NCI-H128 (cell line): ENCODE results near the gene DECR2.
"Not testable (repeated sequence)": the region's sequence is repeated elsewhere in the genome, so short reads cannot be mapped to it uniquely, and the experiment has no call there.

Experiments used
- DNase-seq: peaks from one replicate; lab custom pipeline; 2025; ENCODE audit not compliant: unreplicated experiment; lab: John Stamatoyannopoulos, UW

DECR2 gene, protein sequence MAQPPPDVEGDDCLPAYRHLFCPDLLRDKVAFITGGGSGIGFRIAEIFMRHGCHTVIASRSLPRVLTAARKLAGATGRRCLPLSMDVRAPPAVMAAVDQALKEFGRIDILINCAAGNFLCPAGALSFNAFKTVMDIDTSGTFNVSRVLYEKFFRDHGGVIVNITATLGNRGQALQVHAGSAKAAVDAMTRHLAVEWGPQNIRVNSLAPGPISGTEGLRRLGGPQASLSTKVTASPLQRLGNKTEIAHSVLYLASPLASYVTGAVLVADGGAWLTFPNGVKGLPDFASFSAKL

DNA sequence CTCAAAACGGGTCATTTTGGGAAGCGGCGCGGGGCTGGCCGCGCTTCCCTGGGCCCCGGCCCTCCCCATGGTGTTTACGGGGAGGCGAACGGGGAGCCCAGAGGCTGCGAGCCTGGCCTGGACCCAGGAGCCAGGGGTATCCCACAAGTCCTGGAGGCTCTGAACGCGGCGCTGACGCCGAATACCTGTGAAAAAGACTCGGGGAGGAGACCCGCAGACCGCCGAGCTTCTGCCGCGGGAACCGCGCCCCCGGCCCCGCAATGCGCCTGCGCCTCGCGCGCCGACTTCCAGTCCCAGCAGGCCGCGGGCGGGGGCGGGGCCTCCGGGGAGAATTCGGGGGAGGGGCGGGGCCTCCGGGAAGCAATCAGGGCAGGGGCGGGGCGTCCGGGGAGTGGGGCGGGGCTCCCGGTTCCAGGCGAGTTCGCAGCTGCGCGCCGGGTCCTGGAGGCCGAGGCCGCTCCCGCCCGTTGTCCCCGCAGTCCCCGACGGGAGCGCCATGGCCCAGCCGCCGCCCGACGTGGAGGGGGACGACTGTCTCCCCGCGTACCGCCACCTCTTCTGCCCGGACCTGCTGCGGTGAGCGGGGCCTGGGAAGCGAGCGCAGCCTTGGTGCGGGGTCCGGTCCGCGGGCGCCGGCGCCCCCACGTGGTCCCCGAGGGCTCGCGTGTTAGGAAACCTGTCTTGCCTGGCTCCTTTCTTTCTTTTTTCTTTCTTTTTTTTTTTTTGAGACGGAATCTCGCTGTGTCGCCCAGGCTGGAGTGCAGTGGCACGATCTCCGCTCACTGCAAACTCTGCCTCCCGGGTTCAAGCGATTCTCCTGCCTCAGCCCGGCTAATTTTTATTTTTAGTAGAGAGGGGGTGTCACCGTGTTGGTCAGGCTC lies at the start of gene DECR2:
Gene DECR2, plus strand, starts transcription at position 418 of the 881 bp plus-strand sequence. Its CDS starts 79 bp downstream, at position 497.
- DNase-seq: peak; percentile 23

DNA sequence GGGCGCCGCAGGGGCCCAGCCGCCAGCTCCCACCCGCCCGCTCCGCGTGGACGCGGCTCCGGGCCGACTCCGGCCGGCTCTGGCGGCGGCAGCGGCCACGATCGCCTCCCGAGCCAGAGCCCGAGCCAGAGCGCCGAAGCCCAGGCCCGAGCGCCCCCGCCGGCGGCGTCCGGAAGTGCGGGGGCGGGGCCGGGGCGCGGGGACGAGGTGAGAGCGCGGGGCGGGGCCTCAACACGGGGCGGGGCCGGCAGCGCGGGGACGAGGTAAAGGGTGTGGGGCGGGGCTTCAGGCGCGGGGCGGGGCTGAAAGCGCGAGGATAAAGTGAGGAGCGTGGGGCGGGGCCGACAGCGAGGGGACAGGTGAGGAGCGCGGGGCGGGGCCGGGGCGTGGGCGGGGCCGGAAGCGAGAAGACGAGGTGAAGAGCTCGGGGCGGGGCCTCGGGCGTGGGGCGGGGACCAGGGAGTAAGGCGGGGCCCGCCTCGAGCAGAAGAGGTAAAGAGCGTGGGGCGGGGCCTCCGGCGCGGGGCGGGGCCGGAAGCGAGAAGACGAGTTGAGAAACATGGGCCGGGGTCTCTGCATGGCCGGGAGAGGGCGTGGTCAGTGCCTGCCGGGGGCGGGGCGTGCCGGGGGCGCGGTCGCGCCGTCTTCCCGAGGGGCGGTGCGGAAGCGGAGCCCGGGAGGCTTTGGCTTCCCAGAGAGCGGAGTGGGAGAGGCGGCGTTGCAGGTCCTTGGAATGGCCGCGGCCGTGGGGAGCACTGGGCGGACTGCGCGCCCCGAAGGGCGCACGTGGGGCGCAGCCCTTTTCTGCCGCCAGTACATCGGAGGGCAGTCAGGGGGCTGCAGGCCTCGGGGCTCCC lies 48.9 kb upstream of the DECR2 start, which contains the start of gene AXIN1:
Gene AXIN1, minus strand, starts transcription at position 177 of the 857 bp plus-strand sequence. CDS start 5,698 bp downstream, outside the sequence.
- DNase-seq: peak; percentile 77

DNA sequence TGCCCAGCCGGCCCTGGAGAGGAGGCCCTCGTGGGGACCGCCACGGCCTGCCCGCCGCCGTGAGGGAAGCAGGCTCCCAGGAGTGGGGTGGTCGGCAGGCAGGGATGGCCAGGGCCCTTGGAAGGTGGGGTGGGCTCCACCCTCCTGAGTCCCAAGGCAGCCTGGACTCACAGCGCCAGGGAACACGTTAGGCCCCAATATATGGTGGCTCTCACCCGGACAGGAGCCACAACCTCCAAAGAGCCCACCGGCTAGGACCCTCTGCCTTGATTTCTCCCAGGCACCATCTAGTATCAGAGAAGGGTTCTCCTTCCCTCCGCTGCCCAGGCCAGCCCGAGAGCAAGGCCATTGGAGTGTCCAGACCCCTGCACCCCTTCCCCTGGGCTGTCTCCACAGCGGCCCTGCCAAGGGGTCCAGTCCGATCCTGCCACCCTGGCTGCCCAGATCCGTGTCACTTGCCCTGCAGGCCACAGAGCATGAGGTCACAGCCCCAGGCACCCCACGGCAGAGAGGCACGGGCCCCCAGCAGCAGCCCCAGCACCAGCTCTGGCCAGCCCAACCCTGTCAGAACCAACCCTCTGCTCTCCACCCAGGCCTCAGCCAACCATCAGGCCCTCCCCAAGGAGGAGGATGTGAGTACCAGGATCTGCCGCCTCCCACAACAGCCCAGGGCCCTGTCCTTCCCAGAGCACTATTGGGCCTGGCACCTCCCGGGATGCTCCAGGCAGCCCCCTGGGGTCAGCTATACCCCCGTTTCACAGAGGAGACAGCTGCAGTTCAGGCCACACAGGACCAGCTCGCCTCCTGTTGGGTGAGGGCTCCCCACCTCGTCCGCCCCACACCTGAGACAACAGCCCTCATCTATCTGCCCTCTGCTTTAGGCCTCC lies 48.0 kb upstream of the DECR2 start:
- no peak for DNase-seq

DNA sequence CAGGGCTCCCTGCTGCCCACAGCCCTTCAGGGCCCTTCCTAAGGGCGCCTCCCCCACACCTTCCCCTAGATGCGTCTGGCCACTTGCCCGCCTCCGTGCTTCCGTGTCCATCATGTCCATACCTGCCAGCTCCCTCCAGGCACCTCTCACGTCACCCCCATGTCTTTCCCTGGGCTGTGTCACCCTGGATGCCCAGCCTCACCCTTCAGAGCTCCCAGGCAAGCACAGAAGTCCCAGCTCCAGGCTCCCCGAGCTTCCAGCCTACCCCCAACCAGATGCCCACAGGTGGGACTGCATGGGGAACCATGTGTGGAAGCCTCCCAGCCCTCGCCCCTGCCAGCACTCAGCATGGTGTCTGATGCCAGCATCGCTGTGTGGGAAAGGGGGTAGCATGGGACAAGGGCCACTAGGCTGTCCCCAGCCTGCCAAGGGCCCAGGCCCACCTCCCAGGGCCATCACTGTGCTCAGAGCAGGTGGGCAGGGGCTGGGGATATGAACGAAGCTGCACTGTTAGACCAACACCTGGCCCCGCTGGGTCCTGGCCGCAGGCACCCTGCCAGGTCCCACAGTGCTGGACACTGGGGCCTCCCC lies 47.3 kb upstream of the DECR2 start:
- DNase-seq: no peak

DNA sequence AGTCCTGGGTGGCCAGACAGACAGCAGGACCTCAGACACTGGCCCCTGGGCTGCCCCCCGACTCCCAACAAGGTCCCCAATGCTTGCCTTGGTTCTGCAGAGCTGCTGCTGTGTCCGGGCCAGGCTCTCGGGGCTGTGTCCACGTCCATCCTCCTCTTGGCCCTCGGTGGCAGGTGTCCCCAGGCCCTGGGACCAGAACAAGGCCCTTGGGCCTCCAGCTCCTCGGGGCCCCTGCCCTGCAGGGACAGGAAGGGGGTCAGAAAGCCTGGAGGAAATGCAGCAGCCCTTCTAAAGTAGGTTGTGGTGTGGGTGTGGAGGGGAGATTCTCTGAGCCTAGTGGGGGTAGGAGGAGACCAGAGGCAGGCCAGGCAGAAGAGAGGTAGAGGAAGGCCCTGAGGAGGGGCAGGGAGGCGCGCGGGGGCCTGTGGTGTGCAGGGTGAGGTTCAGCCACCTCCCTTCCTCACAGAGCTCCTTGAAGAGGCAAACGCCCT lies 46.7 kb upstream of the DECR2 start:
- no peak for DNase-seq

DNA sequence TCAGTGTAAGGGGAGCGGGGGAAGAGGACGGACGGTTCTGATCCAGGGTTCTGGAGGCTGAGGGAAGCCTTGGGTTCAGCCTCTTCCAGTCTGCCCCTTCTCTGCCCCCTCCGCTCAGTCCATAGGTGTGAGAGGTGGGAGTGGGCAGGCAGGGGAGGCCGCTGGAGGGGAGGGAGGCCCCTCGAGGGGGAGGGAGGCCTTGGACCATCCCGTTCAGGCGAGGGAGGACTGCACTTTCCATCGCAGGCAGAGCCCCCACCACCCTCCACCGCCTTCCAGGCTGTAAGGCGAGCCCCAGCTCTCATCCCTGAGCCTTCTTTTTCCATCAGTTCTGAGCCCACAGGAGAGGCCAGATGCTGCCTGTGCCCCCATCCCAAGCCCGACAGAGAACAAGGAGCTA lies 44.9 kb upstream of the DECR2 start:
- DNase-seq: no peak

DNA sequence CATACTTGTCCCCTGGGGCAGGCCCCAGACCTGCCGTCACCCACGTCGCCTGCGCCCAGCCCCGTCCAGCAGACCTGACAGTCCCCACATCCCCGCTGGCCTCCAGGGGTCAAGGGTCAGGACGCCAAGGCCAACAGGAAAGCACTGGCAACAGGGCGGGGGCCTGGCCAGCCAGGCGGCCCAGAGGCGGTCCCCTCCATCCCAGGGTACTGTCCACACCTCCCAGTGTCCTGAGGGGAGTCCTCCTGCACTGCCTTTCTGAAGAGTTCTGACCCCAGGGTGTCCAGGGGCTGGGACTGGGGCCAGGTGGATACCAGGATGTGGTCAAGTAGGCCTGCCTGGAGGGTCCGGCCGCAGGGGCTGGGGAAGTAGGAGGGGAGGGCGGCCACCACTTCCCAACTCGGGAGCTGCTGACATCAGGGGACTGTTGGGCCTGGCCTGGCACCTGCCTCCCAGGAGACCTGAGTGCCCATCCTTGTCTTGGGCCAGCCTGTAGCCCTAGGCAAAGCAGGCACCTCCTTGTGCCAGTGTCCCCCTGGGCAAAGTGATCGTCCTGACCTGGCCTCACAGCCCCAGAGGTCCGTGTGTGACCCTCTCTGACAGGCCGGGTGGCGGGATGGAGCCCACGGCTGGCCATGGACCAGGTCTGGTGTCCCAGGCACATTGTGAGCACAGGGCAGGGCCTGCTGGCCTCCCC lies 42.5 kb upstream of the DECR2 start:
- DNase-seq: no peak

DNA sequence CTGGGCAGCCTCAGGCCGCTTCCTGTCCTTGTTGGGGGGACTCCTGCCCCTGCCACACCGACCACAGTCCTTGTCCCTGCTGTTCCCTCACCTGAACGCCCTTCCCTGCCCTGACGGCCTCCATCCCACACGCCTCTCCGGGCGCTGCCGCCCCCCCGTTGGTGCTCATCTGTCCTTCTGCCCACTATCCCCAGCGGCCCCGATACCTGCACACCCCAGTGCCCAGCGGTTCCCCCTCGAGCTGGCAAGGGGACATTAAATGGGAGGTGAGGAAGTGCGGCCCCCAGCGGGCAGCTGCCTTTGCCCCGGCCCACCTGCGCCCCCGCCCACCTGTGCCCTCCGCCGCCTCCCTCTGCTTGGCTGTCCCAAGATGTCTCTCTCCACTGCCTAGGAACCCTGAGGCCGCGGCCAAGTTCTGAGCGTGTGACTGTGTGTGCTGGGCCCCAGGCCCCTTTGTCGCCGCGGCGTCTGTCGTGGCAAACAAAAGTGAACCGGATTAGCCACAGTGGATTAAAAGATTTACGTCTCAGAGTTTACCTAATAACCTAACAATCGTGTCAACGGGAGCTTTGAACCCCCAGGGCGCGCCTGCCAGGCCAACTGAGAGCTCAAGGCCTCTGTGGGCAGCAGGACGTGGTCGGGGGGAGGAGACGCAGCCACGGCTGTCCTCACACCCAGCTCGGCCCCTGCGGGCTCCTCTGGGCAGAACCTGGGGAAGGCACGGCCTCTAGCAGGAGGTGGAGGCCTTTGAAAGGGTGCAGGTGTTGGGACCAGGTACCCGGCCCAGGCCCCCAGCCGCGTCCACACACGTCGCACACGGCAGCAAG lies 41.6 kb upstream of the DECR2 start:
- DNase-seq: no peak

DNA sequence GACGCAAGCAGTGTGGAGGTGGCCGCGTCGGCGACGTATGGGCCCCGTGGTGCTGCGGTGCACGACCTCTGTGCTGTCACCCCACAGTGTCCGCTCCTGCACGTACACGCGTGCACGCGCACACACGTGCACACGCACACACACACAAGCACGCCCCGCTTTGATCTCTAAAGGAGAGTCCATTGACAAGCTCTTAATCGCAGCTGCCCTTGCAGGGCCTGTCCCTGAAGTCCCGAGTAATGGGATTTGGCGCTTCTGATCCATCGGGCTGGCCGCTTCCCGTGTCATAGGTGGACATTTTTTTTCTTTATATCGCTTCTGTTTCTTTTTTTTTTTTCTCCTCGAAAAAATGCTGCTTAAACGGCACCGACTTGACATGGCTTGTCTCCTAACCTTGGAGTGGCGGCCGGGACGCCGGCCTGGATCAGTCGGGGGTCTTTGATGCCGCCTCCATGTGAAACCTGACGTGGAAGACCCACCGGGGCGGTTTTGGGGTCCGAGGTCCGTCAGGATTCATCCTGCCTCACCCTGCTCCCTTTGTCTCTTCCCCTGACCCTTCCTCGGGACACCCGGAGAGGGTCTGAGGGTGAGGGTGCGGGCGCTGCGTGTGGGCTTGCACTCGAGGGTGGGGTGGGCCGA lies 40.9 kb upstream of the DECR2 start:
- DNase-seq: no peak

DNA sequence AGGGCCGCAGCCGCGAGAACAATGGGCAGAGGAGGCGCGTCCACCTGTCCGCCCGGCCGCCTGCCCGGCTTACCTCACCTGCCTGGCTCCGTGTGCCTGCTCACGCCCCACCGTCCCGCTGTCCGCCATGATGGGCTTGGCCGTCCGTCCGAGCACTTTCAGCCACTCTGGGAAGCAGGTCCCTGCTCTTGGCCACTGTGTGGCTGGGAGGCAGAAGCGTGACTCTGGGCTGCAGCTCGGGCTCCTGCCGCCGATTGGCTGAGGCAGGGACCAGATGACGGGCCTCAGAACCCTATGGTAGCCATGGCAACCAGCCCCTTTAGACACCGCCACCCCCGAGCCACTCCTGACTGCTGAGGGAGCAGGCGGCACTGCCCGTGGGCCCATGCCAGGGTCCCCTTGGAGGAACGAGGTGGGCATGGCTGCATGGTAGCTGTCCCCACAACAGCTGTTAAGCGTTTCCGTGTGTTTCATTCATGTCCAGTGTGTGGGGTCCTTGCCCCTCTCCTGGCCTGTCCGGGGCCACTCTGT lies 40.3 kb upstream of the DECR2 start:
- DNase-seq: no peak

DNA sequence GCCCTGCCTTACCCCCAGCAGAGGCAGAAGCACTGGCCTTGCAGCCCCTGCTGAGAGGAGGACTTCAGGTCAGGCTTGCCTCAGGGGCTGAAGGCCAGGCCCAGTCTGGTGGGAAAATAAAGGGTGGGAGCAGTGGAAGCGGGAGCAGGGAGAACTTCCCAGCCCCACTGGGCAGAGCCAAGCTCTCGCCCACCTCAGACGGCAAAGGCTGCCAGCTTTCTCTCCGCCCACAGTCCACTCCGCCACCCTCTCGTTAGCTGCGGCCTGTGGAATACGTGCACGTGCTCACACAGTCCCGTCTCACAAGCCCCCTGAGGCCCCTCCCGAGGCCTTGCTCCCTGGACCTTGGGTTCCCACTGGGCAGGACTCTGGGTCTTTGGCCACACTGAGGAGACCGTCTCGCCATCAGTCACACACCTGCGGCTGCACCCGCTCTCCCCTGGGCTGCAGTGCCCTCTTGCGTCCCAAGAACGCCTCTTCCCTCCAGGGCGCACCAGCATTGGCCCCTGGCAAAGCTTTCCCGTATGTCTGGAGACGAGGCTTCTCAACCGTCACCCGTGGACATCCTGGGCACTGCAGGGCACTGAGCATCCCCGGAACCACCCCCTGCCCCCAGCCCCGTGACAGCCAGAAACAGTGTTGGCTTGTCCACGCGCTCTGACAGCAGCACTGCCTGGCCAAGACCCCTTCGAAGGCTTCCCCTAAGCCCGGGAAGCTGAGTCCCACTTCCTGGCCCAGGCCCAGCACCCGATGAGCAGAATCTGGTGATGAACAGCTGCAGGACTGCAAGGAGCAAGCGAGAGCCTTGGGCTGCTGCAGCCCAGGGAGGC lies 39.6 kb upstream of the DECR2 start:
- peak; percentile 41 for DNase-seq

DNA sequence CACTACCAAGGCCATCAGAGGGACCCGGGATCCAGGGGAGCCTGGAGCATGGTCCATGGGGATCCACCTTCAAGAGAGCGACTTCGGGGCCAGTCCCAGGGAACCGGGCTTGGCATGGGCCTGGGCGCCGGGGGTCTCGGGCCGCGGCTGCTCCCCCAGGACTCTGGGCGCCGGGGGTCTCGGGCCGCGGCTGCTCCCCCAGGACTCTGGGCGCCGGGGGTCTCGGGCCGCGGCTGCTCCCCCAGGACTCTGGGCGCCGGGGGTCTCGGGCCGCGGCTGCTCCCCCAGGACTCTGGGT lies 39.0 kb upstream of the DECR2 start:
- not testable (repeated sequence) for DNase-seq

DNA sequence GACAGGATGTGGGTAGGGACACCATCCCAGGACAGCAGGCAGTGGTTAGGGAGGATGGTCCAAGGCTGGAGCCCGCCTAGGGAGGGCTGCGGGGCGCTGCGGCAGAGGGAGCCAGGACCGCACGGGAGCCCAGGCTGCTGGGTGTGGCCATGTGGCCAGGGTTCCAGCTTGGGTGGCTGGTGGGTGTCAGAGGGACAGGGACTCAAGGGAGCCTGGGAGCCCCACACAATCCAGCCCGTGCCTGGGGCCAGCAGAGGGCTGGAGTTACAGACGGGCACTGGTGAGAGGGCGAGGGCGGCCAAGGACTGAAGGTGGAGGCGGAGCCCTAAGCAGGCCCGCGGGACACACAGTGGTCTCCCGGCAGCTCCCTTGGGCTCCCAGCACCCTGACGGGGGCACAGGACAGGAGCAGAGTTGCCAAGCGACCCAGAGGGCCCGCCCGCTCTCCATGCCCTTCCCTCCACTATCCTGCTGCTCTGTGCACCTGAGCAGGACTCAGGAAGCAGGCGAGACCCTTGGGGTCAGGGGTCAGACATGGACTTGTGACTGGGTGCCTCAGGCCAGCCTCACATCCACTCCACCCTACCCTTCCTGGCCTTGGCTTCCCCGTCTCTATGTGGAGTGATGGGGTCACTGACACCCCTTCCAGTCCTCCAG lies 38.4 kb upstream of the DECR2 start:
- no peak for DNase-seq

DNA sequence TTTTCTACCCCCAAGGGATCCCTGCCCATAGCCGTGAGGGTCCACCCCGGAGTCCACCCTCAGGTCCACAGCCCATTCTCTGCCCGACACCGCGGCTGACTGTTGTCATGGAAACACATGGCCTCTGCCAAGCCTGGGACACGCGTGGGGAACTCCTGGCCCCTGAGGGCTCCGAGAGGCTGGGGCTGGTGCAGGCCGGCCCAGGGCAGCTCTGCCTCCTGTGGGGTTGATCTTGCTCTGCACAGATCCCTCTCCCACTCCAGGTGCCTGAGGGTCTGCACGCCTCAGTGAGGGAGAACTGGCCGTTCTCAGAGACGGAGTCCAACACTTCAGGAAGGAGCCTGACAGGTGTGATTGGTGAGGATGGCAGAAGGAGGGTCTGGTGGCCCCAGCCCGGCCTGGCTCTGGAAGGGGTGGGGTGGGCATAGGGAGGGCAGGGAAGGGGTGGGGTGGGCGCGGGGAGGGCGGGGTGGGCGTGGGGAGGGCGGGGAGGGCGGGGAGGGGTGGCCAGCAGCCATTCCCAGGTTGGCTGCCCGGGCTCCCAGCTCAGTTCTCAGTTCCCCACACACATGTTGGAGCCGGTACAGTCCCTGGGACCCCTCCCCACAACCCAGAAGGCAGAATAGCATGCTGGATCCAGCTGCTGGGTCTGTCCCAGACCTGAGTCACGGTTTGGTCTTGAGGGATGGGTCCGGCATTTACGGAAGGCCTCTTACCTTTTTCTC lies 37.8 kb upstream of the DECR2 start:
- DNase-seq: no peak

DNA sequence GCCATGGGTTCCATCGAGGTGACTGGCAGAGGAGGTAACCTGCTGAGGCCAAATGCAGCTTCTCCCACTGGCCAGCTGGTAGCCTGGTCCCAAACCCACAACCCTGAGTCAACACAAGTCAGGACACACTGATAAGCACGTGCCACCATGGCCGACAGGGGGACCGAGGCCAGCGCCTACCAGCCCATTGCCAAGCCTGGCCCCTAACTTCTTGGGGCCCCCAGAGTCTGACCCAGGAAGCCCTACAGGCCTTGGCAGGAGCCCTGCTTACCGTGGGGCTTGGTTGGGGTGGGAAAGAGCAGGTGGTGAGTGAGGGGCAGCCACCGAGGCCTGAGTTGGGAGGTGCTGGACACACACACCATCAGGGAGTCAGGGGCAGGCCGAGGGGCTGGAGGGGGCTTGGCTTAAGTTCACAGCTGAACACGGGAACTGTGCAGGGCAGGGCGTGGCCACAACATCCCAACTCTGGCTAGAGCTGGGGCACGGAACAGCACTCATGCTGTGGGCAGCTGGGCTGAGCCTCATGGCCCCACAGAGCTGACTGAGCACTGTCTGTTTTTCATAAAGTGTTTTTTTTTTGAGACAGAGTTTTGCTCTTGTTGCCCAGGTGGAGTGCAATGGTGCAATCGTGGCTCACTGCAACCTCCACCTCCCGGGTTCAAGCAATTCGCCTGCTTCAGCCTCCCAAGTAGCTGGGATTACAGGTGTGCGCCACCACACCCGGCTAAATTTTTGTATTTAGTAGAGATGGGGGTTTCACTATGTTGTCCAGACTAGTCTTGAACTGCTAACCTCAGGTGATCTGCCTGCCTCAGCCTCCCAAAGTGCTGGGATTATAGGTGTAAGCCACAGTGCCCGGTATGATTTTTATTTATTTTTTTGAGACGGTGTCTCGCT lies 36.8 kb upstream of the DECR2 start:
- no peak for DNase-seq
